ENCODE data around the gene CYSLTR2. TPM values are rescaled to one million over a fixed set of nuclear protein-coding genes. Genes with fewer than 3 reads are reported as not detected.

CYSLTR2 gene
- polyA plus RNA-seq, 1 donor from 2014 or later: 0.19 TPM

DNA sequence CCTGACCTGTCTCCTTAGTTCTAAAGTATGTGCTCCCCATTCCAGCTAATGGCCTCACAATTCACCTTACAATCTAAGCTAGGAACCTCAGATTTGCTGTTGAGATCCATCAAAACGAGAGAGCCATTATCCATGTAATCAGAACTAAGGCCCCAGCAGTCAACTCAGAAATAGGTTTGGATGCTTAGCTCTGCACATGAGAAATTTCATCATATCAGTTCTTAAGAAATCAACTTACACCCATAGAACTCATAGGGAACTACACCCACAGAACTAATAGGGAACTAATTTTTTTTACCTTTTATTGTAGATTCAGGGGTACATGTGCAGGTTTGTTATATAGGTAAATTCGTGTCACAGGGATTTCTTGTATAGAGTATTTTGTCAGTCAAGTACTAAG lies 28.7 kb downstream of the CYSLTR2 start:
- Histone ChIP-seq H3K79me2 (replicated peaks; ENCODE audit: insufficient read depth, low read length) (no peaks in the 10 kb centered on the region), H3K4me3 (ENCODE audit: low read length) (no peak overlapping the region), H3K36me3 (ENCODE audit: insufficient read depth, low read length) (no peaks in the 10 kb centered on the region), H3K9me2 (ENCODE audit: insufficient read depth, low read length) (no peaks in the 10 kb centered on the region), H3K27ac (ENCODE audit: low read length) (no peak overlapping the region), H4K20me1 (ENCODE audit: insufficient read depth) (no peaks in the 10 kb centered on the region), H3F3A (ENCODE audit: insufficient read depth, low read length, poor library complexity, severe bottlenecking) (no peaks in the 10 kb centered on the region), H3K4me2 (ENCODE audit: low read length) (no peak overlapping the region), H3K9me3 (ENCODE audit: low read length) (no peaks in the 10 kb centered on the region), H2AFZ (ENCODE audit: low read depth, low read length) (no peak overlapping the region), H3K9ac (ENCODE audit: low read length) (no peak overlapping the region), H3K27me3 (ENCODE audit: insufficient read depth, low read depth, low read length) (no peaks in the 10 kb centered on the region)
- no peak for TF ChIP-seq CTCF (IDR thresholded peaks at IDR 0.05; ENCODE audit: poor library complexity, severe bottlenecking)
- no peak for TF ChIP-seq EZH2 (IDR thresholded peaks at IDR 0.05; ENCODE audit: borderline replicate concordance, insufficient read depth, low read length, poor library complexity, severe bottlenecking)
- TF ChIP-seq, protein P1, sequence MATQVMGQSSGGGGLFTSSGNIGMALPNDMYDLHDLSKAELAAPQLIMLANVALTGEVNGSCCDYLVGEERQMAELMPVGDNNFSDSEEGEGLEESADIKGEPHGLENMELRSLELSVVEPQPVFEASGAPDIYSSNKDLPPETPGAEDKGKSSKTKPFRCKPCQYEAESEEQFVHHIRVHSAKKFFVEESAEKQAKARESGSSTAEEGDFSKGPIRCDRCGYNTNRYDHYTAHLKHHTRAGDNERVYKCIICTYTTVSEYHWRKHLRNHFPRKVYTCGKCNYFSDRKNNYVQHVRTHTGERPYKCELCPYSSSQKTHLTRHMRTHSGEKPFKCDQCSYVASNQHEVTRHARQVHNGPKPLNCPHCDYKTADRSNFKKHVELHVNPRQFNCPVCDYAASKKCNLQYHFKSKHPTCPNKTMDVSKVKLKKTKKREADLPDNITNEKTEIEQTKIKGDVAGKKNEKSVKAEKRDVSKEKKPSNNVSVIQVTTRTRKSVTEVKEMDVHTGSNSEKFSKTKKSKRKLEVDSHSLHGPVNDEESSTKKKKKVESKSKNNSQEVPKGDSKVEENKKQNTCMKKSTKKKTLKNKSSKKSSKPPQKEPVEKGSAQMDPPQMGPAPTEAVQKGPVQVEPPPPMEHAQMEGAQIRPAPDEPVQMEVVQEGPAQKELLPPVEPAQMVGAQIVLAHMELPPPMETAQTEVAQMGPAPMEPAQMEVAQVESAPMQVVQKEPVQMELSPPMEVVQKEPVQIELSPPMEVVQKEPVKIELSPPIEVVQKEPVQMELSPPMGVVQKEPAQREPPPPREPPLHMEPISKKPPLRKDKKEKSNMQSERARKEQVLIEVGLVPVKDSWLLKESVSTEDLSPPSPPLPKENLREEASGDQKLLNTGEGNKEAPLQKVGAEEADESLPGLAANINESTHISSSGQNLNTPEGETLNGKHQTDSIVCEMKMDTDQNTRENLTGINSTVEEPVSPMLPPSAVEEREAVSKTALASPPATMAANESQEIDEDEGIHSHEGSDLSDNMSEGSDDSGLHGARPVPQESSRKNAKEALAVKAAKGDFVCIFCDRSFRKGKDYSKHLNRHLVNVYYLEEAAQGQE (IDR thresholded peaks at IDR 0.05; ENCODE audit: borderline replicate concordance): no peak
- no peak for TF ChIP-seq TAF1 (IDR thresholded peaks at IDR 0.05; ENCODE audit: low read depth)
- no peak for TF ChIP-seq SMC3 (conservative IDR thresholded peaks at IDR 0.05; ENCODE audit: poor library complexity)
- no peak for TF ChIP-seq RAD21 (conservative IDR thresholded peaks at IDR 0.05)
- no peak for TF ChIP-seq MXI1 (conservative IDR thresholded peaks at IDR 0.05; ENCODE audit: poor library complexity, severe bottlenecking)
- TF ChIP-seq EP300 (conservative IDR thresholded peaks at IDR 0.05; ENCODE audit: poor library complexity, severe bottlenecking): no peak
- TF ChIP-seq POLR2AphosphoS5 (IDR thresholded peaks at IDR 0.05): no peak

- Histone ChIP-seq H3K4me2 (ENCODE audit: low read length) (no peak overlapping the region), H3K4me3 (ENCODE audit: low read length) (no peak overlapping the region), H3K27me3 (ENCODE audit: insufficient read depth, low read depth, low read length) (no peaks in the 10 kb centered on the region)
Measured at GRCh38 chr13:48686636-48687210, 33.0 kb downstream of the CYSLTR2 start.

More at GRCh38 chr13:48686636-48687210, 33.0 kb downstream of the CYSLTR2 start:
- TF ChIP-seq EZH2 (IDR thresholded peaks at IDR 0.05; ENCODE audit: borderline replicate concordance, insufficient read depth, low read length, poor library complexity, severe bottlenecking): no peak
- TF ChIP-seq TAF1 (IDR thresholded peaks at IDR 0.05; ENCODE audit: low read depth): no peak
- TF ChIP-seq, protein P1 (IDR thresholded peaks at IDR 0.05; ENCODE audit: borderline replicate concordance): no peak
- TF ChIP-seq RAD21 (conservative IDR thresholded peaks at IDR 0.05): no peak
- no peak for TF ChIP-seq MXI1 (conservative IDR thresholded peaks at IDR 0.05; ENCODE audit: poor library complexity, severe bottlenecking)
- TF ChIP-seq CTCF (IDR thresholded peaks at IDR 0.05; ENCODE audit: poor library complexity, severe bottlenecking): no peak
- TF ChIP-seq EP300 (conservative IDR thresholded peaks at IDR 0.05; ENCODE audit: poor library complexity, severe bottlenecking): no peak
- TF ChIP-seq SMC3 (conservative IDR thresholded peaks at IDR 0.05; ENCODE audit: poor library complexity): no peak
- no peak for TF ChIP-seq POLR2AphosphoS5 (IDR thresholded peaks at IDR 0.05)
- Histone ChIP-seq H3K9me2 (ENCODE audit: insufficient read depth, low read length) (no peaks in the 10 kb centered on the region), H3K36me3 (ENCODE audit: insufficient read depth, low read length) (no peaks in the 10 kb centered on the region), H3K9ac (ENCODE audit: low read length) (no peak overlapping the region), H3K79me2 (replicated peaks; ENCODE audit: insufficient read depth, low read length) (no peaks in the 10 kb centered on the region), H3F3A (ENCODE audit: insufficient read depth, low read length, poor library complexity, severe bottlenecking) (no peaks in the 10 kb centered on the region), H3K9me3 (ENCODE audit: low read length) (no peaks in the 10 kb centered on the region), H2AFZ (ENCODE audit: low read depth, low read length) (no peak overlapping the region), H3K27ac (ENCODE audit: low read length) (no peak overlapping the region), H4K20me1 (ENCODE audit: insufficient read depth) (no peaks in the 10 kb centered on the region)

All from neural cell (in vitro differentiated cells).